Fibroblast of villous mesenchyme (primary cell): Measurements from ENCODE around the gene TRABD2B. TPM values are rescaled to one million over a fixed set of nuclear protein-coding genes. Genes with fewer than 3 reads are reported as not detected.

Experiments
- DNase-seq: peaks from one replicate; pipeline ENCODE4 v3.0.0-alpha.2; 2010; ENCODE audit warnings: low read depth
- H3K4me3 ChIP-seq: 2 replicates; pipeline ENCODE4 v1.5.1; 2011; ENCODE audit warnings: low read depth, mild to moderate bottlenecking, low read length
- CTCF ChIP-seq: IDR thresholded peaks from 2 replicates; pipeline ENCODE4 v1.5.1; 2012; ENCODE audit warnings: low read depth, mild to moderate bottlenecking, low read length; ENCODE audit not compliant: insufficient read depth
- total RNA-seq: library from RNA; depleted of rRNA; stranded (reverse); fragments of >200 nt; gene quantifications from 2 replicates; pipeline ENCODE4 v1.2.3, GENCODE V29; 2012

The TRABD2B gene
- total RNA-seq, 1 donor = not detected

- no peak for DNase-seq
- H3K4me3 ChIP-seq = no peak overlapping the region
- TF ChIP-seq CTCF = no peak
These were observed 130.4 kb downstream of the TRABD2B start for GRCh38 chr1:47866601-47867437.

GRCh38 chr1:47865881-47866535, 131.2 kb downstream of the TRABD2B start:
- DNase-seq = no peak
- no peak overlapping the region for H3K4me3 ChIP-seq
- no peak for TF ChIP-seq CTCF

GRCh38 chr1:47859092-47859743, 138.0 kb downstream of the TRABD2B start:
- no peak overlapping the region for H3K4me3 ChIP-seq
- DNase-seq = no peak
- TF ChIP-seq CTCF = no peak

- H3K4me3 ChIP-seq = no peak overlapping the region
- no peak for TF ChIP-seq CTCF
- no peak for DNase-seq
These were observed 140.2 kb downstream of the TRABD2B start for GRCh38 chr1:47856996-47857395.

GRCh38 chr1:47855230-47855629, 142.0 kb downstream of the TRABD2B start:
- no peak overlapping the region for H3K4me3 ChIP-seq
- DNase-seq = no peak
- TF ChIP-seq CTCF = no peak

GRCh38 chr1:47854552-47855144, 142.5 kb downstream of the TRABD2B start:
- no peak for DNase-seq
- no peak for TF ChIP-seq CTCF
- no peak overlapping the region for H3K4me3 ChIP-seq
